Small intestine (tissue), 7 donors: ENCODE results near the gene MORF4L1. TPM values are rescaled to one million over a fixed set of nuclear protein-coding genes. Genes with fewer than 3 reads are reported as not detected.
A peak's percentile ranks its signal among the peaks of the same experiment; 100 is the strongest.

Experiments
- DNase-seq, 2 donors: peaks; one replicate each; pipeline versions ENCODE4 v3.0.0 to v3.0.0-alpha.2; 2013
- FAIRE-seq: peaks from 2 replicates; lab custom pipeline; 2012; peaks lifted over from hg19 to GRCh38; lab: Jason Lieb, UNC
- H3K27ac ChIP-seq, 3 donors: one replicate each; pipeline ENCODE4 v1.5.1; 2013; ENCODE audit warnings: low read length in 2 of 3, mild to moderate bottlenecking in 2 of 3, control low read depth in 1 of 3, inconsistent platforms in 1 of 3, low read depth in 1 of 3, moderate library complexity in 1 of 3
- H3K27me3 ChIP-seq, 3 donors: one replicate each; pipeline ENCODE4 v1.6.1; 2013; ENCODE audit warnings: low read length in 3 of 3, inconsistent platforms in 1 of 3; ENCODE audit not compliant: control insufficient read depth in 3 of 3, insufficient read depth in 3 of 3
- H3K36me3 ChIP-seq, 3 donors: one replicate each; pipeline ENCODE4 v1.6.1; 2013; ENCODE audit warnings: low read length in 3 of 3, inconsistent platforms in 1 of 3, low read depth in 1 of 3, mild to moderate bottlenecking in 1 of 3, moderate library complexity in 1 of 3; ENCODE audit not compliant: control insufficient read depth in 3 of 3, insufficient read depth in 2 of 3
- H3K4me1 ChIP-seq, 3 donors: one replicate each; pipeline ENCODE4 v1.6.1; 2013; ENCODE audit warnings: low read length in 2 of 3, inconsistent platforms in 1 of 3, low read depth in 1 of 3, mild to moderate bottlenecking in 1 of 3, moderate library complexity in 1 of 3; ENCODE audit not compliant: control insufficient read depth in 3 of 3, insufficient read depth in 2 of 3
- H3K4me3 ChIP-seq, 3 donors: one replicate each; pipeline ENCODE4 v1.5.1; 2013; ENCODE audit warnings: low read length in 3 of 3, control low read depth in 1 of 3, inconsistent platforms in 1 of 3, low read depth in 1 of 3, mild to moderate bottlenecking in 1 of 3, moderate library complexity in 1 of 3
- H3K9me3 ChIP-seq, 2 donors: one replicate each; pipeline ENCODE4 v1.6.1; 2013; ENCODE audit warnings: low read depth in 1 of 2, low read length in 1 of 2; ENCODE audit not compliant: control insufficient read depth in 2 of 2, insufficient read depth in 1 of 2
- WGBS, 3 donors: extraction: QIAGEN DNeasy Blood & Tissue Kit; methylation state at CpG; one replicate each; pipeline ENCODE4 v1.1.7; 2013; 5-methylcytosine and 5-hydroxymethylcytosine counted together
- polyA plus RNA-seq, 4 donors: library from polyadenylated mRNA; stranded (reverse) in 3 of 4; unstranded in 1 of 4; fragments of 200-250 nt in 3 of 4; fragments of 120-200 nt in 1 of 4; gene quantifications; one replicate each; pipeline versions ENCODE4 v1.2.1 to v1.2.3, GENCODE V29; 2013
- donor health status: healthy with polysubstance abuse.
- donor health status: control.
- donor health status: control.
- donor health status: Bipolar disorder and iron deficiency.
- donor health status: healthy.

The MORF4L1 gene
- polyA plus RNA-seq, 4 donors: 157 to 357 (median 224) TPM

DNA sequence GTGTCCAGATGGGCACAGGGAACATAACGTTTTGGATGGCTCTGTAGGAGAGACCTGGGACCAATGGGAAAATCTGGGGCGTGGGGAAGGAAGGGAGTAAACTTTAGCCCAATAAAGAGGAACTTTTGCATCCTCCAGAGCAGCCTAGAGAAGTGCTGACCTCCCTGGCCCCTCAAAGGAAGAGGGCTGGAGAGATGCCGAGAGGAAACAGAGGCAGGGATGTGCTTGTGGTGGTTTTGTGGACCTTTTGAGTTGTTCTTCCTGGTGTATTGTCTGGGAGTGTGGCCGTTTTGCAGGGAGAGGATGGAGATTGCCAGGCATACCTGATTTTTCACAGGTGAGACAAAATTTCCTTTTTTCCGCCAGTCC, 61.9 kb downstream of the MORF4L1 start:
- Histone ChIP-seq H3K27ac (no peak overlapping the region), H3K27me3 (no peaks in the 10 kb centered on the region), H3K4me3 (no peak overlapping the region), H3K36me3 (peaks cover 7 to 69% (median 12%) of the 10 kb centered on the region in 3 donors), H3K9me3 (no peaks in the 10 kb centered on the region), H3K4me1 (peaks cover 0 to 7% (median 0%) of the 10 kb centered on the region in 3 donors)
- FAIRE-seq (no peak), DNase-seq (no peak)
- 70 to 88% (median 71%) methylated on average over 5 of the region's 5 CpGs for WGBS, 3 donors

DNA sequence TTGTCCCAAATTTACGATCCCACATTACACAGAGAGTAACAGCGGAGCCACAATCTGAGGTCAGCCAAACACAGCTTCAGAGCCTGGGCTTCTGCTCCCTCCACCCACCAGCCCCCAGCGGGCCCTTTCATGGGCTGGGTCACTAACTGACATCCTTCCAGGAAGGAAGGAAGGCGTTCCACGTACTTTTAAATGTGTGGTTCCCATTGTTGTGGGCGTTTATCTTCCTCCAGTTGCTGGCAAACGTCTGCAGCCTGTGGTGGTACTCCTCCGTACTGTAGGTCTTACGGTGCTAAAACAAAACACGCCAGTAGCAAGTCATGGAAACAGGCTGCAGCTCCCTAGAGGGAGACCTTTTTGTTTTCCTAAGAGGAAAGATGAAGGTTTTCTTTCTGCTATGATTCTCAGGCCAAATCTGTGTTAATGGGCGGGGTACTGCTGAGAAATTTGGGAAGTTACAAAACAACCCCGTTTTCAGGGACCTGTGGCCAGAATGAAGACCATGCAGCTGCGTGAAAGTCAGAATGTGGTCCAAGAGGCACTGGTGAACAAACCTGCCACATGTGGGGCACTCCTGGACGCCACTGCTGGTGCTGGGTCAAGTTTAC, 64.5 kb downstream of the MORF4L1 start:
- FAIRE-seq: no peak
- Histone ChIP-seq H3K9me3 (no peaks in the 10 kb centered on the region), H3K4me3 (no peak overlapping the region), H3K27me3 (no peaks in the 10 kb centered on the region), H3K27ac (peak overlapping the region in 1 of 3 donors; percentile 49), H3K4me1 (peaks cover 0 to 7% (median 0%) of the 10 kb centered on the region in 3 donors), H3K36me3 (peaks cover 6 to 50% (median 10%) of the 10 kb centered on the region in 3 donors)
- WGBS, 3 donors: 55 to 90% (median 80%) methylated on average over 14 of the region's 14 CpGs
- no peak for DNase-seq

GRCh38 chr15:78938658-78939488, 66.2 kb downstream of the MORF4L1 start:
- Histone ChIP-seq H3K27me3 (no peaks in the 10 kb centered on the region), H3K36me3 (peaks cover 4 to 33% (median 5%) of the 10 kb centered on the region in 3 donors), H3K4me3 (no peak overlapping the region), H3K9me3 (no peaks in the 10 kb centered on the region), H3K4me1 (peaks cover 0 to 11% (median 0%) of the 10 kb centered on the region in 3 donors), H3K27ac (peak overlapping the region in 1 of 3 donors; percentile 77)
- 65 to 88% (median 74%) methylated on average over 6 of the region's 6 CpGs for WGBS, 3 donors
- DNase-seq (no peak), FAIRE-seq (no peak)

DNA sequence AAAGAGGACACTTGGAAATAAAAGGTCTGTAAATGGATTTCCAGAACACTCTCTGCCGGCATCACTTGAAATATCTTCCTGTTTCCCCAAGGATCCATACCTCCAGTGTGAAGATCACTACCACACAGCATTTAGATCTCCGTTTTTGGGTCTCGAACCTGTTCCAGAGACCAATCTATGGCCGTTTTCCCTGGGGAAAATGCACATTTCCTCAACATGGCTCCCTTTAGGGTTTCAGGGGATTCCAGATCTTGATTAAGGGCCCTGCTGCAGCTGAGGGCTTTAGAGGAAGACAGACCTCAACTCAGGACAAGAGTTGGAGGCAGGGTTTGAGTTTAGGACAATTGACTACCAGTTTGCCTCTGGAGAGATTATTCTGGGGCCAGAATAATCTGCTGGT, 70.1 kb downstream of the MORF4L1 start:
- Histone ChIP-seq H3K36me3 (peaks cover 0 to 3% (median 0%) of the 10 kb centered on the region in 3 donors), H3K4me3 (no peak overlapping the region), H3K9me3 (no peaks in the 10 kb centered on the region), H3K4me1 (peaks cover 0 to 7% (median 0%) of the 10 kb centered on the region in 3 donors), H3K27me3 (no peaks in the 10 kb centered on the region), H3K27ac (no peak overlapping the region)
- DNase-seq: no peak
- no peak for FAIRE-seq
- 87 to 96% (median 93%) methylated on average over 4 of the region's 4 CpGs for WGBS, 3 donors

GRCh38 chr15:78943692-78944091, 71.0 kb downstream of the MORF4L1 start:
- peak overlapping the region in 1 of 3 donors; percentile 80 for H3K27ac ChIP-seq
- H3K4me1 ChIP-seq: peaks cover 0 to 7% (median 0%) of the 10 kb centered on the region in 3 donors
- DNase-seq: peak in 1 of 2 donors; percentile 68
- H3K9me3 ChIP-seq: no peaks in the 10 kb centered on the region
- no peaks in the 10 kb centered on the region for H3K27me3 ChIP-seq
- peak overlapping the region in 2 of 3 donors; percentile 54 to 84 for H3K4me3 ChIP-seq
- H3K36me3 ChIP-seq: peaks cover 0 to 3% (median 0%) of the 10 kb centered on the region in 3 donors
- whole genome bisulfite sequencing, 3 donors: 61 to 79% (median 73%) methylated on average over 7 of the region's 7 CpGs
- FAIRE-seq: no peak

DNA sequence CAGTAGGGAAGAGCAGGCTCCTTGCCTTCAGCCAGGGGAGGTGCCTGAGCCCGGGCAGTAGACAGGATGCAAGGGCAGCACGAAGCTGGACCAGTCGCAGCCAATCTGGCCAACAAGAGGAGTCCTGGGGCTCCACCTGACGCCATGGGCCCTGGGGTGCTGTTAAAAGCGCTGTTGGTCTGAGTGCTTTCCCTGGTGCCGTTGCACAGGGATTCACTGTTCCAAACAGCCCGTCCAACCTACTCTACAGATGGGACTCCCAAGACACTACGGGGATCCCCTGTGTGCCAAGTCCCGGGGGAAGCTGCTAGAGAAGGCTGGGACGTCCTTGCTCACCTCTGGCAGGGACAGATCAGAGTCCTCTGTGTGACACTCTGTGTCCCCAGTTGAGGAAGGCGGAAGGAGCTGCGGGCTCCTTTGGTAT, 71.5 kb downstream of the MORF4L1 start:
- H3K36me3 ChIP-seq: peaks cover 0 to 3% (median 0%) of the 10 kb centered on the region in 3 donors
- H3K4me1 ChIP-seq: peaks cover 0 to 8% (median 0%) of the 10 kb centered on the region in 3 donors
- peak overlapping the region; percentile 54 to 84 (median 62) for H3K4me3 ChIP-seq
- H3K9me3 ChIP-seq: no peaks in the 10 kb centered on the region
- peak overlapping the region; percentile 57 to 80 (median 80) for H3K27ac ChIP-seq
- peak; percentile 68 to 75 for DNase-seq
- no peaks in the 10 kb centered on the region for H3K27me3 ChIP-seq
- FAIRE-seq: no peak
- WGBS, 3 donors: 14 to 35% (median 25%) methylated on average over 12 of the region's 12 CpGs

DNA sequence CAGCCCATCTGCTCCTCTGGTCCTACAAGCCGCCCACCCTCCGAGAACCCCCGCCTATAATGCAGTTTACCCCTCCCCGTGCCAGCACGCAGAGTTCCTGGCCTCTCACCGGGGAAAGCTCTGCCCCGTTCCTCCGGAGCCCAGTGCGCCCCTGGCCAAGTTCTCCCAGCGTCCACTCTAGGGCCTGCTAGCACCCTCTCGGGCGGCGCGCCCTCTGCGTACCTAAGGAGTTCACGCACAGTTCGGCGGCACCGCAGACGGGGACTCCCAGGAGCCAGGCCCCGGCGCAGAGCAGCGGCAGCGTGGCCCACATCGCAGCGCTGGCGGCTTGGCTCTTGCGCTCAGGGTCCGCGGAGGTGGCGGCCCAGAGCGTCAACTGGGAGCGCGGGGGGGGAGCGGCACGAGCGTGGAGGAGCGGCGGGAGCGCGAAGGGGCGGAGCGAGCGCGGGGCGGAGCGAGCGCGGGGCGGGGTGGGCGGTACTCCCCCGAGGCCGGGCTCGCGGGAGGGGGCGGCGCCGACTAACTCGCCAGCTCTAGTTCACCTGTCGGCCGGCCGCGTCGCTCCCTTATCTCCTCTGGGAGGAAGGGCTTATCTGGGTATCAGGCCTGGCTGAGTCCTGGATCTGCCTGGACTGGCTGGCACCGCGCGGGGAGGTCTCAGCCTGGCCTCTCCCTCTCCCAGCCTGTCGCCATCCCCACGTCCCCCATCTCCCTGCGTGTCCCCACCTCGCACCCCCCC, 72.1 kb downstream of the MORF4L1 start, which contains the start of gene CTSH:
TSS of gene CTSH (minus strand) at position 378 of the 739 bp plus-strand sequence. CDS start at position 313, 65 bp downstream.
- Histone ChIP-seq H3K36me3 (no peaks in the 10 kb centered on the region), H3K27ac (peak within 1 kb of the TSS; percentile 57 to 80 (median 80)), H3K4me3 (peak within 1 kb of the TSS; percentile 54 to 84 (median 62)), H3K4me1 (peaks cover 0 to 14% (median under 1%) of the 10 kb centered on the region in 3 donors), H3K27me3 (no peaks in the 10 kb centered on the region), H3K9me3 (no peaks in the 10 kb centered on the region)
- peak; percentile 93 to 95 for DNase-seq
- FAIRE-seq: no peak
- 1 to 3% (median 2%) methylated on average over 34 to 71 of the region's 71 CpGs for WGBS, 3 donors

- no peaks in the 10 kb centered on the region for H3K27me3 ChIP-seq
- H3K4me1 ChIP-seq: peaks cover 4 to 18% (median 5%) of the 10 kb centered on the region in 3 donors
- whole genome bisulfite sequencing, 3 donors: 95 to 97% (median 96%) methylated on average over 5 of the region's 5 CpGs
- H3K9me3 ChIP-seq: no peaks in the 10 kb centered on the region
- H3K27ac ChIP-seq: no peak overlapping the region
- FAIRE-seq (no peak), DNase-seq (no peak)
- no peaks in the 10 kb centered on the region for H3K36me3 ChIP-seq
- H3K4me3 ChIP-seq: no peak overlapping the region
Measured at GRCh38 chr15:78946493-78946892, 73.8 kb downstream of the MORF4L1 start.
